A172 (cell line): ENCODE measurements around the gene CYP26B1. TPM values are rescaled to one million over a fixed set of nuclear protein-coding genes. Genes with fewer than 3 reads are reported as not detected.

ENCODE experiments used
- DNase-seq: peaks from one replicate; pipeline ENCODE4 v3.0.0-alpha.2; 2015; ENCODE audit warnings: low spot score
- total RNA-seq: library from RNA; depleted of rRNA; stranded (reverse); fragments of >200 nt; shearing (Covaris generic); gene quantifications from 2 replicates; pipeline ENCODE4 v1.2.3, GENCODE V29; 2014

The CYP26B1 gene
- total RNA-seq, 1 experiment from 2014 or later, result 0.02 TPM

- DNase-seq, result no peak
Observed at GRCh38 chr2:72154386-72154975, 6.8 kb upstream of the CYP26B1 start.

- no peak for DNase-seq
Observed at GRCh38 chr2:72153924-72154323, 6.3 kb upstream of the CYP26B1 start.

DNA sequence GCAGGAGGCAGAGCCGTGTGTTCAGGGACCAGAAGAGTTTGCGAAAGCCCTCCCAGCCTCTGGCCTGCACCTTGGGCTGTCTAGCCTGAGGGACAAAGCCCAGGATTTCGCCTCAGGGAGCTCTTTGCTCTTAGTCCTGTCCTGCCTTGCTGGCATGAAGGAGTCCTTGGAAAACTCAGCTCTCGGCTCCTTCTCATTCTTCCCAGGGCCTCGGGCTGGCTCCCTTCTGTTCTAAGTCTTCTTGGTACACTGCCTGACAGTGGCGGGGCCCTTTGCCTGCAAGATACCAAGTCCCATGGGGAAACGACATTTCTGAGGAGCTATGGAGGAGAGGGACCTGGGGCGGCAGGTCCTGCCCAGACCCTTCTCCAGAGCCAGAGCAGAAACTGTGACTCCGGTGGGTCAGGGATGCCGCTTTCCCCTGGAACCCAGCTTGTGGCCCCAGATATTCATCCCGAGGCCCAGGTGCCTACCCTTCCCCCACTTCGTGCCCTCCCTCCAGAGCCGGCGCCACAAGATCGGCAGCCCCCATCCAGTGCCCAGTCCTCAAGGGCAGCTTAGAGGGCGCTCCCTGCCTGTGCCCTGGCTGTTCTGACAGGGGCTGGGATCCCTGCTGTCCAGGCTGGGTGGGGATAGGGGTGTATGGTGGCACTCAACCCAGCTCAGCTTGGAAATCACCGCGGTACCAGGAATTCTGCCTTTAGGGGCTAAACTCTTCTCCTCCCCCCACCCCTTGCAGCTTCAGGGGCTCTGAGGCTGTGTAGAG is 5.5 kb upstream of the CYP26B1 start:
- no peak for DNase-seq

DNA sequence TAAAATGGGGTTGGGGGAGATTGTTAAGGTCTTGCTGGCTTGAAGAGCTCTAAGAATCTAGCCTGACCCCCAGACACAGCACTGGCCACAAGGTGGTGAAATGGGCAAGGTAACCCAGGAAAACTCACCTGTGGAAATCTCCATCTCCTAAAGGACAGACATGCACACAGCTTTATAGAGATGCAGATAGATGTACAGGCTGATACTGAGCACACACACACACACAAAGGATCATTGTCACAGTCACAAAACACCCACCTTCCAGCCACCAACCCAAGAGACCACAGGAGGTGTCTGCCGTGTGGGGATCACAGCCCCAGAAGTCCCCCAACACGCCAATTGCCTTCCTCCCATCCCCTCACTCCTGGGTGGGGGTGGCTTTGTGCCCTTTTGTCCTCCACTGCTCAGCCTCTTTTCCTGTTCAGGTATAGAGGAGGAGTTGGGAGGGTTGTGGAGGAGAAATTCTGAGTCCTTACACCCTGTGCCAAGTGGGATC is 3.2 kb upstream of the CYP26B1 start:
- DNase-seq, result no peak

GRCh38 chr2:72150157-72150860 is 2.6 kb upstream of the CYP26B1 start:
- peak; percentile 73 for DNase-seq

DNA sequence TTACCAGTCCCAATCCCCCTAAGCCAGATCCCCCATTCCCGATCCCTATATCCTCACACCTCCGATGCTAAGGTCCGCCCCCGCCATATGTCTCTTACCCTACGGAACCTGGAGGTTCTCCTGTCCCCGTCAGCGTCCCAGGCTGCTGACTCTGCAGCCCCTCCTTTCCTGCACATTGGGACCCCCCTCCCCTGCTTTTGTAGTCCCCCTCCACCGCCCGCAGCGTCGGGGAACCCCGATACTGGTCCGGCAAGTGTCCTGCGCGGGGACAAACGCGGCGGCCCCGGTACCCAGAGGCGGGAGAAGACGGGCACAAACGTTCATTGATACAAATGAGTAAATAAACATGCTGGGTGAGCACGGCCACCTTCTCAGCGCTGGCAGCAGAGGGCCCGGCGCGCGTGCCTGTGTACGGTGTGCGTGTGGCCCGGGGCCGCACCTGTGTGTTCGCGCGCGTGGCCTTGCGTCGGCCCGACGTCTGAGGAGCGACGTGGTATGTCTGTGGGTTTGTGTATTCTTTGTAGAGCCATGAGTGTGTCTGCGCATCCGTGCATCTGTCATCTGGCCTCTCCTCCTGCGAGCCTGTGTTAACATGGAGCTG is 2.0 kb upstream of the CYP26B1 start:
- DNase-seq, result no peak

- DNase-seq, result no peak
Observed at GRCh38 chr2:72148837-72149555, 1.3 kb upstream of the CYP26B1 start.

DNA sequence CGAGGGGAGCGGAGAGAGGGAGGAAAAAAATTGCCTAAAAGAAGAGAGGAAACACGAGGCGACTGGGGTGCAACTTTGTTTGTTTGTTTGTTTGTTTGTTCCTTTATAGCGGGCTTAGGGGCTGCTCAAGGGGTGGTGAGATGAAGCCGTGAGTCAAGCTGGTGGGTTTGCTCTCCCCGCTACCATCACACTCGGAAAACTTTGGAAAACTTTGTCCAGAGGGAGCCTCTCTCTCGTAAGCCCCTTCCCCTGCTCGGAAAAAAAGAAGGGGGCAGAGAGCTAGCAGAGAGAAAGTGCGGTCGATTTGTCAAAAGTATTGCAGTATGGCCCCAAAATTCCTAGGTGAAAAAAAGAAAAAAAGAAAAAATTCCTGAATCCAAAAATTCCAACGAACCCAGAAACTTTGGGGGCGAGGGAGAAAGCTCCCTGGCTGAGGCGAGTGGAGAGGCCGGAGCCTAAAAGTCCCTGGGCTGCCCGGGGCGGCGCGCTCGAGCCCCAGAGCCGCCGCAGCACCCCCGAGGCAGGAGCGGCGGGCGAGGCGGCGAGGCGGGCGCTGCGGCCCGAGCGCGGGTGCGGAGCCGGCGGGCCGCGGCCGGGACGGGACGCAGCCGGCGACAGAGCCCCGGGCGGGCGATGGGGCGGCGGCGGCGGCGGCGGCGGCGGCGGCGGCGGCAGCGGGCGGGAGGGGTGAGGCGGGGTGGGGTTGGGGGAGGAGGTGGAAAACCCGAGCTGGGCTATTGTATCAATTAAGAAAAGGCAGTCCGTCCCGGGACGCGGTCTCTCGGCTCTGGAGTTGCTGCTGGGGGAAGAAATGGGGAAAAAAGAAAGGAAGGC is 558 bp upstream of the CYP26B1 start:
- DNase-seq, result no peak

GRCh38 chr2:72146347-72147302 is 1.0 kb downstream of the CYP26B1 start:
- no peak for DNase-seq

GRCh38 chr2:72145658-72146329 is 1.9 kb downstream of the CYP26B1 start:
- DNase-seq, result no peak

GRCh38 chr2:72145289-72145657 is 2.4 kb downstream of the CYP26B1 start:
- DNase-seq, result no peak

DNA sequence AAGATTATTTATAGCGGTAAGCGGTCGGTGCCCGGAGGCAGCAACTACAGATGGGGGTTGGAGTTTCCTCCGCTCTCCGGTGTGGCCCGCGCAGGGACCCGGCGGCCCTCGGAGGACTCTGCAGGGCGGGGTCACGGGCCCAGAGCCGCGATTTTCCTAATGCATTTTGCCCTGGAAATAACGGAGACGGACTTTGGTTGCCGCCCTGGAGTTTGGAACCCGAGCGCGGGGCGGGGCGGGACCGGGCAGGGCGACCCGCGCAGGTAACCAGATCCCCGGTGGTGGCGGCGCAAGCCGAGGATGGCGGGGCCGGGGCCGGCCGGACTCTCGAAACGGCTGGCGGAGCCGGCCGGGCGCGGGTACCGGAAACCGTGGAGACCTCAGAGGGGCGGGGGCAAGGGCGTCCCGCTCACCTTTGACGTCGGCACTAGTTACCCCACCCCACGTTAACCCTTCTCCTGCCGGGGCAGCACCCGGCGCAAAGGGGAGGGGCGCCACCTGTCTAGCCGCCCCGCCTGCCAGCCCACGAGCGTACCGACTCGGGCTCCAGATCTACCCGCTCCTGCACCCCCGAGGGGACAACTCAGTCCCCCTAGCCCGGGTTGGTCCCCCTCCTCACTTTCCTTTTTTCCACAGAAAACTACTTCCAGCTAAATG is 2.9 kb downstream of the CYP26B1 start:
- DNase-seq, result no peak

GRCh38 chr2:72144274-72144631 is 3.4 kb downstream of the CYP26B1 start:
- DNase-seq, result no peak

GRCh38 chr2:72143441-72144273 is 4.0 kb downstream of the CYP26B1 start:
- no peak for DNase-seq

DNA sequence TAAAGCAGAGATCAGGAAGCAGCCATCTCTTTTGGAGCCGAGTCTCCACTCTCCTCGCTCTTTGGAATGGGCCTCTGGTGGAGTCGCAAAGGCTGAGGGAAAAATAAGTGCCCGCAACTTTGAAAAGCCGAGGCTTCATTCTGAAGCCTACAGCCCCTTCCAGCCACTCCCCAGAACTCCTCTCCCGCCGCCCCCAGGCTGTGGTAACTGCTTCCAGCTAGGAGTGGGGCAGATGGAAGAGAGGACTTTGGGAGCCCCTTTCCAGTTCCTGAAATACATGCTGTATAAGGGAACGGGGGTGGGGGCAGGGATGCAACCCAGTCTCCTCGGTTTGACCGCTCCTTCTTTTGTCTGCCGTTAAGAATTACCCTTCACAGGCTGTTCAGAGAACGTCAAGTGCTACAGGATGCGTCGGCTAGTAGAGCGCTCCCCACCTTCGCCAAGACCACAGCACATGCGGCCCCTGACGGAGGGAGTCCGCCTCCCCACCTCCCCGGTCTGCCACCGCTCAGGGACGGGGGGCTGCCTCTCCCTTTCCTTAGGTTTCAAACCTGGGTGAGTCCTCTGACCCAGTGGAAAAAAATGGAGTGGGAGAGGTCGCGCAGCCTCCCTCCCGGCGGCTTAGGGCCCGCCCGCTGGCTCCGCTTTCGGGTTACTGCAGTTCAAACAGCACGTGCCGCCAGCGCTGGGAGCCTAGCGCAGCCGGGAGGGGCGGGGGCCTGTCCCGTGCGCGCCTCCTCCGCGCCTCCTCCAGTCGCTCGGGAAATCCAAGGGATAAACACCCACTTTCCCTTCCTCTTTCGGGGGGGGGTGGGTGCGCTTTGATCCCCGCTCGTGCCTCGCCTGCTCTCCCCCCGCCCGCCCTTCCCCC is 4.9 kb downstream of the CYP26B1 start:
- DNase-seq, result no peak

DNA sequence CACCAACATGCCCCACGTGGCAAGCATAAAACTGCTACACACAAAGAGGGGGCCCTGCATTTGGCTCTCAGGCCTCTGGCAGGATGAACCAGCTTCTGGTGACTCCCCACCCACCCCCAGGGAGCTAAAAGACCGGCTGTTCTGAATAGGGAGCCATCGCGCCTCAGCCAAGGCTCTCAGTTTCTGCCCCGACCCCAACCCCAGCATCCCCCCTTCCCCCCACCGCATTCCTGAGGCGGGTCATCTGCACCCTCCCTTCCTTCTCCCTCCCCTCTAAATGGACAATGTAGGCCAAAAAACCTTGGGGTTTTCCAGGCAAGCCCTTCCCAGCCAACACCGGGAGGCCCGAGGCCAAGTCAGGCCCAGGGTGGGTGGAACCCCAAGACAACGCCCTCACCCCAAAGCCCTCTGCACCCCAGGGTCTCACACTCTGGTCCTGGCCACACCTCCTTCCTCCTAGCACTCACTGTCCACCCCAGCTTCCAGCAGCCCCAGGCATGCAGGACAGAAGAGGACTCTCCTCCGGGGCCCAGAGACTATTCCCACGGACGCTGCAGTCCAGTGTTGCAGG is 5.7 kb downstream of the CYP26B1 start:
- DNase-seq, result no peak
